KOPT-K1 (cell line): Measurements from ENCODE around the gene CACNA2D1.

Experiments used
- H3K27ac ChIP-seq: fragments of 200-600 bp; sonication (generic); 2 replicates; pipeline ENCODE4 v1.5.1; 2016; ENCODE audit warnings: antibody characterized with exemption, mild to moderate bottlenecking, low read depth, low read length; ENCODE audit not compliant: poor library complexity, severe bottlenecking
- H3K36me3 ChIP-seq: fragments of 200-600 bp; sonication (generic); 2 replicates; pipeline ENCODE4 v1.5.1; 2017; ENCODE audit warnings: antibody characterized with exemption, mild to moderate bottlenecking, low read length, moderate library complexity; ENCODE audit not compliant: insufficient read depth
- H3K9me3 ChIP-seq: fragments of 200-600 bp; sonication (generic); 2 replicates; pipeline ENCODE4 v1.5.1; 2017; ENCODE audit warnings: antibody characterized with exemption, low read length, mild to moderate bottlenecking; ENCODE audit not compliant: insufficient read depth, poor library complexity, severe bottlenecking

Gene CACNA2D1

DNA sequence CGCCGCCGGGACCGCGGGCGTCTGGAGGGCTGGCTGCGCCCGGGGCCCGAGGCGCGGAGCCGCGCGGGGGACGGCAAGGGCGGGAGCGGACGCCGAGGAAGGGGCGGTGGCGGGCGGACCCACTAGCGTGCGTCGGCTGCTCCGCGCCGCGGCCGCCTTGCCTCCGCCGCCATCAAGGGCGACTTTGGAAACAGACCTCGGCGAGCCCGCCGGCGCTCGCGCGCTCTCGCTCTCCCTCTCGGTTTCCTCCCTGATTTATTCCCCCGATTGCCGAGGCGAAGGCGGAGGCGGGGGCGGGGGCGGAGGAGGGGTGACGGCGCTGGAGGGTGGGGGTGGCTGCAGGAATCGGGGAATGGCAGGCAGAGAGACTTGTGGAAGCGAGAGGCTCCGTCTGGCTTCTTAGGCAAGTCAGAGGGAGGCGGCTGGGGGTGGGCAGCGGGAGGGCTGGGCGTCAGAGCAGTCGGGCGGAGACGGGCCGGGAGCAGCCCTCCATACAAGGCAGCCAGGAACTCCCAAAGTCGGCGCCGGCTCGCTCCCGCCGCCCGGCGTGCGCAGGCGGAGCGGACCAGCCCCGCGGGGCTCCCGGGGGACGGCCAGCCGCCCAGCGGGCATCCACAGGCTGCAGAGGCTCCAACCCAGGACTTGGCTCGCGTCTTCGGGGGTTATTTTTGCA lies at the start of gene CACNA2D1:
TSS of gene CACNA2D1 (minus strand) at position 231 of the 673 bp plus-strand sequence.
- H3K27ac ChIP-seq: no peak within 1 kb of the TSS
- no peaks in the 10 kb centered on the region for H3K36me3 ChIP-seq
- H3K9me3 ChIP-seq: no peaks in the 10 kb centered on the region

DNA sequence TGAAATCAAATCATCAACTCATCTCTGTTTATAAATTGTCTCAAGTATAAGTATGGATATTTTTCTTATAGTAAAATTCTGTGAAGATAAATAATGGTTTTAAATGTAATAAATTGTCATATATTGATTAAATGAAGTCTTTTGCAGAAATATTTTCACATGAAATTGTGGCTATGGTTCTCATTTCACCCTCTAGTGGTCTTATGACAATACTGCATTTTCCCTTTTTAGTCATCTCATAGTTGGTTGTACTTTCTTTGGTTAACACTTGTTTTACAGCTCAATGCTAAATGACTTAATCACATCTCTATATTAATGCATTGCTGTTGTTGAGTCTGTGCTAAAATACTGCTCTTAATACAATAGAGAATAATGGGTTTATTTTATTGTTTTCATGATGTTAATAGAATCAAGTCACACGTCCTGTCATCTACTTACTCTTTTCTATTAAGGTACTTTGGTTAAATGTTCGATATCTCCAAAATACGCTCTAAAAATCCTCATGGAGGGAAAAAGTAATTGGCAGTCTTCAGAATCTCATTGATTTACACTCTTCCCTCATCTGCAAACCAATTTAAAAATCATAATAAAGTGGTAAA lies 38.0 kb upstream of the CACNA2D1 start:
- no peak overlapping the region for H3K27ac ChIP-seq
- H3K9me3 ChIP-seq: no peaks in the 10 kb centered on the region
- H3K36me3 ChIP-seq: no peaks in the 10 kb centered on the region

DNA sequence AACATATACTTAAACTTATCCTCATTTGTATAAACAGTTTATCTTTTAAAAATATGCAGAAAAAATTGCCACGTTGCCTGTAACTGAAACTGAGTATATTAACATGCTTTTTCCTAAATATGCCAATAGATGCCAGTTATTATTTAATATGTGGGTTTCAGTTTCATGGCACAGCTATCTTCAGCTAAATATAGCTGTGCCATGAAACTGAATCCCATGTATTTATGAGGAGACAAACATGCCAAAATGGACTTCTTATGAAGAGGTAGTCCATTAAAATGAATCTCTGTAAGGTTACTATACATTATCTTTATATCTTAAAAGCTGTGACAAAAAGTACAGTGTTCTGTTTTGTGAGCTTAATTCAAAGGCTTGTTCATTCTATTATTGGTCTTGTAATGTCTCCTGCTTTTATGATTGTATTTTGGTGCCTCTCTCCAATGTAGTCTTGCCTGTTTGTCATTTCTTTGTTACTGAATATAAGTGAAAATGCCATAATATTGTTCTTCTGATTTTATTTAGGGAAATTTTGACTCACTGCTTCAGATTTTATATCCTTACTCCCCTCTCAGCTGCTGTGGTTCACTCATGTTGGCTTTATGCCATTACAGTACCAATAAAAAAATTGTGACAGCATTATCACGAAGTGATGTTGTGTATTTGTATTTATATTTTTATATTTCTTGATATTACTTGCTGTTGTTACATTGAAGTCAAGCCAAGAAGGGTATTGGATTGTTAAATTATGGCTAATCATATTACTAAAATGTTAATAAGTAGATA lies 34.3 kb upstream of the CACNA2D1 start:
- no peak overlapping the region for H3K27ac ChIP-seq
- H3K36me3 ChIP-seq: no peaks in the 10 kb centered on the region
- no peaks in the 10 kb centered on the region for H3K9me3 ChIP-seq

DNA sequence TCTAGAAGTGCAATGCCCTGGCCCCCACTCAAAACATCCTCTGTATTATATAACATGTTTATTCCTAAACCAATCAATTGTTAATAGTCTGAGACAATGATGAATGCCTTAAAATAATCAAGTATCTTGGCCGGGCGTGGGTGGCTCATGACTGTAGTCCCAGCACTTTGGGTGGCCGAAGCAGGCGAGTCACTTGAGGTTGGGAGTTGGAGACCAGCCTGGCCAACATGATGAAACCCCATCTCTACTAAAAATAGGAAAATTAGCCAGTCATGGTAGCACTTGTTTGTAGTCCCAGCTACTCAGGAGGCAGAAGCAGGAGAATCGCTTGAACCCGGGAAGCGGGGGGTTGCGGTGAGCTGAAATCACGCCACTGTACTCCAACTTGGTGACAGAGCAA lies 29.4 kb upstream of the CACNA2D1 start:
- no peaks in the 10 kb centered on the region for H3K9me3 ChIP-seq
- no peaks in the 10 kb centered on the region for H3K36me3 ChIP-seq
- no peak overlapping the region for H3K27ac ChIP-seq

DNA sequence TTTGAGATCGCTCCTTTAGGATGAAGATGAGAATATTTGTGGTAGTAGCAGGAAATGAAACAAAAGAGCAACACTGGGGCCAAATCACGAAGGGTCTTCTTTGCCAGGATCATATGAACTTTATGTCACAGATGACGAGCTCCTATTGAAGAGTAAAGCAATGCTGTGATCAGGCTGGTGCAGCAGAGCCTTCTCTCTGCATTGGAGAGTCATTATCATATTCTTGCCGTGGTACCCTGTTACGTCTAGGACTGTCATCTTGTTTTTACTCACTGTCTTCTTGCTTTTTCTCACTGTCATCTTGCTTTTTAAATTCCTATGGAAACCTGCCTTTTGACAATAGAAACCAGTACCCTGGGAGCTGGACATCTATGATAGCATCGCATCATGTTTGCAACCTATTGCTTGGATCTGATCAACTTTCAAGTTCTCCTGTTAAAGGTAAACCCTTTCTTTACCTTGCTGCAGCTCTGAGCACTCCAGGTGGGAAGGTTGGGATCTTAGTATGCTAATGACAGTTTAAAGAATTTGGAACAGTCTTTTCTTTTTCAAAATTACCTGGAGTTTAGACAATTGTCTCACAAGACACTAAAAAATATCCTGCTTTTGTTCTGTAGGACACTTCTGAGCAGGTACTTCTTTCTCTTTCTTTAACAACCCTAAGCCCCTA lies 27.9 kb upstream of the CACNA2D1 start:
- no peaks in the 10 kb centered on the region for H3K9me3 ChIP-seq
- no peaks in the 10 kb centered on the region for H3K36me3 ChIP-seq
- H3K27ac ChIP-seq: no peak overlapping the region

DNA sequence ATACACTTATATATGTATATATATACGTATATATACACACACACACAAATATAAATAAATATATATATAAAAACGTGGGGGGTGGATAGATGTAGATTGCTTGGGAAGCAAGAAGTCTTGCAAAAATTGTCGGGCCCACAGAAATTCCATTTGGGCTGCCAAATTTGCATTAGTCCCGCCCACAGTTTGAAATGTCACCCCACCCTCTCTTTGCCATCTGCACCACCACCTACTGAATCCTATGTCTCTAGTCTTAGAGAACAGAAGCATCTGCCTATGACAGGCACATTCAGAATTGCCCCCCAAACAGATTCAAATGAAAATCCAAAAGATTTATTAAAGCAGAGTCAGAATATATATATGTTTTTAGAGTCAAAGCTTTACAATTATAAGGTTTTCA lies 25.6 kb upstream of the CACNA2D1 start:
- Histone ChIP-seq H3K36me3 (no peaks in the 10 kb centered on the region), H3K27ac (no peak overlapping the region), H3K9me3 (no peaks in the 10 kb centered on the region)

DNA sequence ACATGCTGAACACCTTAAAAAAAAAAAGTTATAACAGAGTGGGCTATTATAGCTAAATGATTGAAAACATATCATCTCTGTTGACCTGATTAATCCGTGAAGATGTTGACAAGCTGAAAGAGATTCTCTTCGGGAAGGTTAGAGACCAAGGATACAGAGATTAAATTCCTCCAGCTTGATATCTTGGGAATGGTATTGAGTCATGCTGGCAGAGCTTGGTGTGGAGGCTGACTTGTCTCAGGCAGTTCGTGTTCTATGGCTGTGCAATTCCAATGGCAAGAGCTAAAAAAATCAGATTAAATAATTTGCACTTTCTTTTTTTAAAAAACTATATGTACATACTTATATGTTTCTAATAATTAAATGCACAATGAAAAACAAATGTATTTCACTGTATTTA lies 24.9 kb upstream of the CACNA2D1 start:
- H3K9me3 ChIP-seq: no peaks in the 10 kb centered on the region
- no peak overlapping the region for H3K27ac ChIP-seq

DNA sequence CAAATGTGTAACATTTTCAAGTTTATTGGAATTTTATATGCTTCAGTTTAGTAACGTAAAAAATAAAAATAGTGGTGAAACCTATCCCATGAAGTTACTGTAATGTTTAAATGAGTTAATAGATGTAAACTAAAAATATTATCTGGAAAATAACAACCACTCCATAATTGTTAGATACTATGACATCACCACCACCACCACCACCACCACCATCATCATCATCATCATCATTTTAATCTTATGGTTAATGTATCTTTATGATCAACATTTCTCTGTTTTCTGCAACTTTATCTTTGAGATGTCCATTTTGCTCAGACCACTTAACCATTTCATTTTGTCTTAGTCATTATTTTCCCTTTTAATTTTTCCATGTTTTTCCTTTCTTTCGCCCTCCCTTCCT lies 23.4 kb upstream of the CACNA2D1 start:
- H3K9me3 ChIP-seq: no peaks in the 10 kb centered on the region
- H3K36me3 ChIP-seq: no peaks in the 10 kb centered on the region
- H3K27ac ChIP-seq: no peak overlapping the region

More for the DNA sequence above, 24.9 kb upstream of the CACNA2D1 start:
- no peaks in the 10 kb centered on the region for H3K36me3 ChIP-seq

DNA sequence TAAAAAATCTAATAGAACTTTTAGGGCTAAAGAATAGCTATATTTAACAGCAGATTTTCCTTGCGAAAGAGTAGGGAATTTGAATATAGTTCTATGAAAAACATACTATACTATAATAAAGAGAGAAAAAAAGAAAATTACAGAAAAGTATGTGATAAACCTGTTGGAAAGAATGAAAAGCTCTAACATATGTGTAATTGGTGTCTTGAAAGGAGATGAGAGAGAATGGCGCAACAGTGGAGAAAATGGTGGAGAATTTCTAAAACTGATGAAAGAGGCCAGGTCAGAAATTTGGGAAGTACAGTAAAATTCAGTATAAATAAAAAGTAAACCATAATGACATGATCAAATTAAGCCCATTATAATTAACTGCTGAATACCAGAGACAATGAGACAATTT lies 20.8 kb upstream of the CACNA2D1 start:
- Histone ChIP-seq H3K27ac (no peak overlapping the region), H3K36me3 (no peaks in the 10 kb centered on the region), H3K9me3 (no peaks in the 10 kb centered on the region)

DNA sequence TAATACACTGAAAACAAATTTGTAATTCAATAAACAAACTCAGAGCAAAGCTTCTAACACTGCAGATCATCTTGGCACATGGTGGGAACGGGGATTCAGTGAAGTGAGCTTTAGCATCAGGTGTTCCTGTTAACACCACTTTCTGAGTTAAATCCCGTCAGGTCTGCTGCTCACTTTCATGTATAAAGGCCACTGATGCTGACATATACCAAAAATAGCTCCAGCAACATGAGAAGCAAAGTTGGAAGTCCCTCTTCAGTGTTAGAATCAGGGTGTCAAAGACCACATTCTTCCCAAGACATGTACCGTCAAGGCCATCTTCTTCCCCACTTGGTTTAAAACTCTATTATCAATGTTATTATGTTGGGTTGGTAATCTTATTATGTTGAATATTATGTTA lies 11.7 kb upstream of the CACNA2D1 start:
- Histone ChIP-seq H3K9me3 (no peaks in the 10 kb centered on the region), H3K36me3 (no peaks in the 10 kb centered on the region), H3K27ac (no peak overlapping the region)

DNA sequence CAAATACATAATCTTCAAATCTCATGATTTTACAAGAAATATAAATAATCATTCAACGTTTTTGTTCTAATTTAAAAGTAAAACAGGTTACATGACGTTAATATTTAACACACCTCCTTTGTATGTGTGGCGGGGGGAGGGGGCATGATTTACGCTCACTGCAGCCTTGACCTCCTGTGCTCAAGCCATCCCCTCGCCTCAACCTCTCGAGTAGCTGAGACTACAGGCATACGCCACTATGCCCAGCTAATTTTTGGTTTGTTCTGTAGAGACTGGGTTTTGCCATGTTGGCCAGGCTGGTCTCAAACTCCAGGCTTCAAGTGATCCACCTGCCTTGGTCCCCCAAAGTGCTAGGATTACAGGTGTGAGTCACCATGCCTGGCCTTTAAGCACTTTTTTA lies 7.2 kb upstream of the CACNA2D1 start:
- Histone ChIP-seq H3K36me3 (no peaks in the 10 kb centered on the region), H3K9me3 (no peaks in the 10 kb centered on the region), H3K27ac (no peak overlapping the region)

DNA sequence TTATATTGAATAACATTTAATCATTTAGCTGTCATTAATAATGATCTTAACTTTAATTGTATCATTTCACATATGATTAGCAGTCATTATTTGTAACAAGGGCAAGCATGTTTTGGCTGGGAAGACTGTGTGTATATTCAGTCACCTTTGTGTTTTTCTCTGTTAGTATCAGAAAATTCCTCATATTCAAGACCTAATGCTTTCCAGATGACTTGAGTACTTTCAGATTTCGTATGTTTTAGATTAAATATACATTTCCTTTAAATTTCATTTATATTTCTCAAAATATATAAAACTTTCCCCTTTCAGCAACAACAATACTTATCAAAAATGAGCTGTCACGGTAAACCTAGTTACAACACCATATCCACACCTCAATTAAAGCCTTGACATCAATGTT lies 6.3 kb upstream of the CACNA2D1 start:
- no peaks in the 10 kb centered on the region for H3K9me3 ChIP-seq
- no peak overlapping the region for H3K27ac ChIP-seq
- no peaks in the 10 kb centered on the region for H3K36me3 ChIP-seq

DNA sequence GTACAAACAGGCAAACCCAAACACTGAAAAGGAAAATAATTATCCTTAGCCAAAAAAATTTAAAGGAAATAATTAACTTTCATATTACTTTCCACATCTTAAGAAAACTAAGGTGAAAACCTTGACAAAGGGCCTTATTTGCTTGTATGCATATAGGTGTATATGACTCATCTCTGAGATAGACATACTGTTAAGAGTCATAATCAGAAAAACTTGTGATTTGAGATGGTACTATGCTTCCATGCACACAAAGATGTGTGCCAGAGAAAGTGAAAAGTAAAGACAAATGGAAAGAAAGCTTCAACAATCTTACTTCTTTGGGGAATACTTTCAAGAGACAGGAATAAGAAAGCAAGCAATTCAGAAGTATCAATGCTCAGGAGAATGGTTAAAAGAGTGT lies 3.3 kb upstream of the CACNA2D1 start:
- Histone ChIP-seq H3K27ac (no peak overlapping the region), H3K36me3 (no peaks in the 10 kb centered on the region), H3K9me3 (no peaks in the 10 kb centered on the region)

DNA sequence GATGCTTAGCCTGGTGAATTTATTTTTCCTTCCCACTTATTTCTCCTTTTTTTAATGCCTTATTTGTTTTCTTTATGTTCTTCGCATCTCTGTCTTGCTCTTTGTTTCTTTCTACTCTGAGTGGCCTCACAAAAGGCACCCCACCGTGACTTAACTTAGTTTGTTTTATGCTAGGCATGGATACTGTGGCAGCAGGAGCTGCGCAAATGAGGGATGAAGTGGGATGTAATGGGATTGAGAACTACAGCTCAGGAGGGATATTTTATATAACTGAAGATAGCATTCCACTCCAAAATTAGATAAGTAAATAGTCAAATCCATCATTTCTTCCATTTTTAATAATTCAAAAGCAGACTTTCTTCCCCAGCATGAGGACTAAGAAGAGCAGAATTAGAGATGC lies 1.7 kb upstream of the CACNA2D1 start:
- H3K9me3 ChIP-seq: no peaks in the 10 kb centered on the region
- no peaks in the 10 kb centered on the region for H3K36me3 ChIP-seq
- H3K27ac ChIP-seq: no peak overlapping the region

DNA sequence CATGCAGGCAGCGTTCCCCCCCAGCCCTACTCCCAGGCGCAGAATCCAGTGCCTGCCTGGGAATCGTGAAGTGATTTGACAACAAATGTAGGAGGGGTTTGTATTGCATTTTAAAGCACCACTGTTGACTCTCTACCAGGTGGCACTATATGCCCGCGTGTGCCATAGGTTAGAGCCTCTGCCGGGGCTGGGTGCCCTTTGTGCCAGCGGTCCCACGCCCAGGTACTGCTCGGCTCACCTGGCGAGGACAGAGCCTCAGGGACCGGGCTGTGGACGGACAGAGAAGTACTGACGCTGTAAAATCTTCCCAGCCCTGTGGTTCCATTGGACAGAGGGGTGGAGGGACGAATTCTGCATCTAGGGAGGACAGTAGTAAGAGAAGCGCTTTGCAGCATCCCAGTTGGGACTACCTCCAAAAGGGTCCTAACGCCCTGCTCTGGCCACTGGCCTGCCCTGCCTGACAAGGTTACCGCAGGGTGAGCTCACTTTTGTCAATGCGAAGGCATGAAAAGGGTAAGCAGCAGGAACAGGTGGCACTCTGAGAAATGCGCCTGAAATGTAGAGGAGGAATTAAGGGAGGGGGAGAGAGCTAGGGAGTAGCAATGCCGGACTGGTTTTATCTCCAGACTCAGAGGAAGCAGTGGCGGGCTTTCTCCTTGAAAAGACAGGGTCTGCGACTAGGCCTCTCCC lies 788 bp upstream of the CACNA2D1 start:
- Histone ChIP-seq H3K9me3 (no peaks in the 10 kb centered on the region), H3K27ac (no peak overlapping the region), H3K36me3 (no peaks in the 10 kb centered on the region)
